Left colon (tissue), 2 donors: ENCODE results near the gene S100B. TPM values are rescaled to one million over a fixed set of nuclear protein-coding genes. Genes with fewer than 3 reads are reported as not detected.
"Not testable (repeated sequence)": the region's sequence is repeated elsewhere in the genome, so short reads cannot be mapped to it uniquely, and the experiment has no call there.

ENCODE experiments used
- ATAC-seq: fragments of 200-7000 bp; cut with Tn5 transposase; one replicate; pipeline ENCODE4 v1.9.1; 2020; ENCODE audit warnings: mild to moderate bottlenecking, moderate library complexity
- DNase-seq, 2 donors: peaks; one replicate each; pipeline ENCODE4 v3.0.0-alpha.2; 2020
- intact Hi-C, 2 donors: fragments of 100-400 bp; cut with DNase I in 1 of 2; cut with micrococcal nuclease in 1 of 2; formaldehyde crosslinking; loops; one replicate each; pipeline versions ENCODE4 v1.11.2 to v1.14.0; 2022; cut with DNase I, micrococcal nuclease
- total RNA-seq, 2 donors: library from RNA; stranded (reverse); fragmentation: NEBNext Ultra II Directional; extraction: Animal tissue kit (Norgen Biotek cat#: 25700); gene quantifications; one replicate each; pipeline ENCODE4 v1.2.1, GENCODE V29; 2021
- donor health status: DM: no; HTN: no; CAD: no.
- donor health status: DM: yes; HTN: yes; CAD: no.

Gene S100B
- total RNA-seq, 2 donors from 2014 or later, result 1.0 to 7.4 TPM

GRCh38 chr21:46633566-46633965 lies 28.7 kb upstream of the S100B start:
- ATAC-seq (no peak), DNase-seq (no peak)
- intact Hi-C loops, result no loop called here

- DNase-seq, intact Hi-C loops, ATAC-seq: not testable (repeated sequence)
Observed at GRCh38 chr21:46630915-46631314, 26.0 kb upstream of the S100B start.

GRCh38 chr21:46628868-46629267 lies 24.0 kb upstream of the S100B start:
- DNase-seq (no peak), ATAC-seq (no peak)
- intact Hi-C loops, result no loop called here

- no peak for ATAC-seq
- no peak for DNase-seq
- intact Hi-C loops, result no loop called here
Observed at GRCh38 chr21:46627726-46628125, 22.8 kb upstream of the S100B start.

GRCh38 chr21:46626975-46627501 lies 22.2 kb upstream of the S100B start:
- intact Hi-C loops, result no loop called here
- ATAC-seq (no peak), DNase-seq (no peak)

GRCh38 chr21:46626536-46626935 lies 21.7 kb upstream of the S100B start:
- intact Hi-C loops, result no loop called here
- DNase-seq (no peak), ATAC-seq (no peak)

GRCh38 chr21:46625759-46626158 lies 20.9 kb upstream of the S100B start:
- intact Hi-C loops, result no loop called here
- no peak for ATAC-seq
- DNase-seq, result no peak

- intact Hi-C loops, result no loop called here
- ATAC-seq, result no peak
- DNase-seq, result no peak
Observed at GRCh38 chr21:46624050-46624449, 19.2 kb upstream of the S100B start.

- DNase-seq (peak; percentile 25 to 35), ATAC-seq (peak; percentile 29)
- intact Hi-C loops, result no loop called here
Observed at GRCh38 chr21:46622226-46622625, 17.3 kb upstream of the S100B start.

GRCh38 chr21:46621457-46622182 lies 16.7 kb upstream of the S100B start:
- no peak for DNase-seq
- intact Hi-C loops, result no loop called here
- ATAC-seq, result no peak

- no peak for ATAC-seq
- intact Hi-C loops, result no loop called here
- DNase-seq, result no peak
Observed at GRCh38 chr21:46620846-46621245, 16.0 kb upstream of the S100B start.

- intact Hi-C loops, result no loop called here
- DNase-seq, result no peak
- no peak for ATAC-seq
Observed at GRCh38 chr21:46619846-46620245, 15.0 kb upstream of the S100B start.

GRCh38 chr21:46618738-46619379 lies 14.0 kb upstream of the S100B start:
- no peak for ATAC-seq
- intact Hi-C loops, result no loop called here
- DNase-seq, result no peak

GRCh38 chr21:46617267-46618051 lies 12.6 kb upstream of the S100B start:
- ATAC-seq (no peak), DNase-seq (no peak)
- intact Hi-C loops, result no loop called here

- DNase-seq (no peak), ATAC-seq (no peak)
- intact Hi-C loops, result no loop called here
Observed at GRCh38 chr21:46616656-46617055, 11.8 kb upstream of the S100B start.

GRCh38 chr21:46616050-46616449 lies 11.2 kb upstream of the S100B start:
- no peak for ATAC-seq
- DNase-seq, result no peak
- intact Hi-C loops, result no loop called here

GRCh38 chr21:46613391-46613790 lies 8.5 kb upstream of the S100B start:
- intact Hi-C loops, result no loop called here
- no peak for DNase-seq
- ATAC-seq, result no peak

- DNase-seq (no peak), ATAC-seq (no peak)
- intact Hi-C loops, result no loop called here
Observed at GRCh38 chr21:46610018-46610701, 5.3 kb upstream of the S100B start.

GRCh38 chr21:46608672-46609111 lies 3.8 kb upstream of the S100B start:
- intact Hi-C loops, result no loop called here
- no peak for DNase-seq
- ATAC-seq, result no peak
